Suprapubic skin (tissue), 4 donors: ENCODE data around the gene CDH4. TPM values are rescaled to one million over a fixed set of nuclear protein-coding genes. Genes with fewer than 3 reads are reported as not detected.

ENCODE experiments used
- DNase-seq, 2 donors: peaks; one replicate each; pipeline ENCODE4 v3.0.0-alpha.2; 2019; ENCODE audit warnings: low spot score in 2 of 2
- H3K27ac ChIP-seq: fragments of 200-600 bp; sonication (generic); one replicate; pipeline ENCODE4 v1.5.1; 2019
- H3K27me3 ChIP-seq: fragments of 200-600 bp; sonication (generic); one replicate; pipeline ENCODE4 v1.5.1; 2019
- H3K36me3 ChIP-seq: fragments of 200-600 bp; sonication (generic); one replicate; pipeline ENCODE4 v1.5.1; 2019
- H3K4me1 ChIP-seq: fragments of 200-600 bp; sonication (generic); one replicate; pipeline ENCODE4 v1.5.1; 2019
- H3K4me3 ChIP-seq: fragments of 200-600 bp; sonication (generic); one replicate; pipeline ENCODE4 v1.5.1; 2019; ENCODE audit warnings: mild to moderate bottlenecking
- H3K9me3 ChIP-seq: fragments of 200-600 bp; sonication (generic); one replicate; pipeline ENCODE4 v1.5.1; 2019
- CTCF ChIP-seq, 2 donors: fragments of 200-600 bp in 1 of 2; fragments of 450-650 bp in 1 of 2; sonication (generic) in 1 of 2; IDR thresholded peaks; one replicate each; pipeline ENCODE4 v1.5.1; 2016 to 2019; ENCODE audit warnings: antibody characterized with exemption in 2 of 2, mild to moderate bottlenecking in 1 of 2, moderate library complexity in 1 of 2
- EP300 ChIP-seq: sonication (generic); formaldehyde crosslinking; IDR thresholded peaks from one replicate; pipeline ENCODE4 v1.6.1; 2017; ENCODE audit warnings: antibody characterized with exemption
- POLR2A ChIP-seq, 2 donors: fragments of 450-650 bp; IDR thresholded peaks; one replicate each; pipeline ENCODE4 v1.6.1; 2017; ENCODE audit warnings: antibody characterized with exemption in 2 of 2, mild to moderate bottlenecking in 2 of 2, moderate library complexity in 2 of 2
- POLR2AphosphoS5 ChIP-seq, 3 donors: sonication (generic); formaldehyde crosslinking; IDR thresholded peaks; one replicate each; pipeline ENCODE4 v1.6.1; 2017; ENCODE audit warnings: antibody characterized with exemption in 3 of 3
- WGBS: methylation state at CpG from one replicate; pipeline ENCODE4 v1.1.5; 2018; 5-methylcytosine and 5-hydroxymethylcytosine counted together
- total RNA-seq, 4 donors: library from RNA; depleted of rRNA; stranded (reverse); fragments of >200 nt; gene quantifications; one replicate each; pipeline ENCODE4 v1.1.0, GENCODE V29; 2016

Gene CDH4
- total RNA-seq, 4 donors from 2014 or later: 0.91 to 5.9 (median 2.6) TPM

GRCh38 chr20:61419501-61419900 is 167.4 kb downstream of the CDH4 start:
- no peak for DNase-seq
- WGBS: 81% methylated on average over 6 of the region's 6 CpGs
- Histone ChIP-seq H3K9me3 (peaks cover 6% of the 10 kb centered on the region), H3K27ac (no peak overlapping the region), H3K4me1 (no peaks in the 10 kb centered on the region), H3K4me3 (no peak overlapping the region), H3K27me3 (peaks cover 14% of the 10 kb centered on the region), H3K36me3 (no peaks in the 10 kb centered on the region)
- TF ChIP-seq CTCF (IDR thresholded peaks at IDR 0.05) (no peak), EP300 (no peak), POLR2A (IDR thresholded peaks at IDR 0.05) (no peak), POLR2AphosphoS5 (IDR thresholded peaks at IDR 0.05) (no peak)

GRCh38 chr20:61420056-61420455 is 168.0 kb downstream of the CDH4 start:
- no peak overlapping the region for H3K4me3 ChIP-seq
- WGBS: 93% methylated on average over 6 of the region's 6 CpGs
- H3K4me1 ChIP-seq: no peaks in the 10 kb centered on the region
- no peaks in the 10 kb centered on the region for H3K36me3 ChIP-seq
- H3K27ac ChIP-seq: no peak overlapping the region
- peaks cover 6% of the 10 kb centered on the region for H3K9me3 ChIP-seq
- H3K27me3 ChIP-seq: peaks cover 14% of the 10 kb centered on the region
- no peak for TF ChIP-seq POLR2A (IDR thresholded peaks at IDR 0.05)
- TF ChIP-seq CTCF (IDR thresholded peaks at IDR 0.05): no peak
- no peak for TF ChIP-seq POLR2AphosphoS5 (IDR thresholded peaks at IDR 0.05)
- no peak for TF ChIP-seq EP300
- DNase-seq: no peak

- H3K27me3 ChIP-seq: peaks cover 14% of the 10 kb centered on the region
- H3K4me3 ChIP-seq: no peak overlapping the region
- no peak for DNase-seq
- 83% methylated on average over 5 of the region's 7 CpGs for WGBS
- no peaks in the 10 kb centered on the region for H3K4me1 ChIP-seq
- no peak for TF ChIP-seq POLR2A (IDR thresholded peaks at IDR 0.05)
- TF ChIP-seq POLR2AphosphoS5 (IDR thresholded peaks at IDR 0.05): no peak
- no peak for TF ChIP-seq CTCF (IDR thresholded peaks at IDR 0.05)
- TF ChIP-seq EP300: no peak
- no peak overlapping the region for H3K27ac ChIP-seq
- H3K9me3 ChIP-seq: peaks cover 6% of the 10 kb centered on the region
- no peaks in the 10 kb centered on the region for H3K36me3 ChIP-seq
These were observed 168.7 kb downstream of the CDH4 start for GRCh38 chr20:61420781-61421180.

GRCh38 chr20:61422636-61423425 is 170.8 kb downstream of the CDH4 start:
- Histone ChIP-seq H3K27ac (no peak overlapping the region), H3K4me3 (no peak overlapping the region), H3K4me1 (no peaks in the 10 kb centered on the region), H3K27me3 (peaks cover 10% of the 10 kb centered on the region), H3K36me3 (no peaks in the 10 kb centered on the region), H3K9me3 (peaks cover 6% of the 10 kb centered on the region)
- WGBS: 61% methylated on average over 13 of the region's 13 CpGs
- TF ChIP-seq CTCF (IDR thresholded peaks at IDR 0.05) (no peak), EP300 (no peak), POLR2A (IDR thresholded peaks at IDR 0.05) (no peak), POLR2AphosphoS5 (IDR thresholded peaks at IDR 0.05) (no peak)
- DNase-seq: no peak

- TF ChIP-seq CTCF (IDR thresholded peaks at IDR 0.05) (no peak), POLR2A (IDR thresholded peaks at IDR 0.05) (no peak), POLR2AphosphoS5 (IDR thresholded peaks at IDR 0.05) (no peak), EP300 (no peak)
- 90% methylated on average over 4 of the region's 4 CpGs for WGBS
- H3K9me3 ChIP-seq: peaks cover 6% of the 10 kb centered on the region
These were observed 172.1 kb downstream of the CDH4 start for GRCh38 chr20:61424011-61424627.

More at GRCh38 chr20:61424011-61424627, 172.1 kb downstream of the CDH4 start:
- Histone ChIP-seq H3K4me1 (no peaks in the 10 kb centered on the region), H3K36me3 (no peaks in the 10 kb centered on the region), H3K27me3 (peaks cover 11% of the 10 kb centered on the region), H3K27ac (no peak overlapping the region), H3K4me3 (no peak overlapping the region)
- no peak for DNase-seq
